GM12878 (cell line): Measurements from ENCODE around the gene MOCOS.

Source experiments
- ATF7 ChIP-seq: fragments of 450-650 bp; IDR thresholded peaks from 2 replicates; pipeline ENCODE4 v1.6.1; 2016; ENCODE audit warnings: low read depth, mild to moderate bottlenecking
- CHD1 ChIP-seq: IDR thresholded peaks from 2 replicates; pipeline ENCODE4 v1.6.1; 2012; ENCODE audit warnings: low read depth, low read length, improper control_type of control experiment
- NFYA ChIP-seq: IDR thresholded peaks from 2 replicates; pipeline ENCODE4 v1.6.1; 2011; ENCODE audit warnings: low read depth, mild to moderate bottlenecking, low read length, improper control_type of control experiment, borderline replicate concordance
- RFX5 ChIP-seq: IDR thresholded peaks from 2 replicates; pipeline ENCODE4 v1.6.1; 2011; ENCODE audit warnings: low read depth, low read length, improper control_type of control experiment
- SRF ChIP-seq, 2 experiments: IDR thresholded peaks; 2 replicates each; pipeline ENCODE4 v1.6.1; 2011; ENCODE audit warnings: low read depth in 2 of 2, low read length in 2 of 2, mild to moderate bottlenecking in 1 of 2, moderate library complexity in 1 of 2
- TF ChIP-seq, protein P1 (sequence below): fragments of 150-350 bp; IDR thresholded peaks from 2 replicates; pipeline ENCODE4 v1.6.1; 2016; ENCODE audit warnings: low read depth, low read length
- TF ChIP-seq, protein P2 (sequence below): IDR thresholded peaks from 2 replicates; pipeline ENCODE4 v1.6.1; 2011; ENCODE audit warnings: borderline replicate concordance, low read depth, mild to moderate bottlenecking, moderate library complexity, low read length; ENCODE audit not compliant: insufficient read depth, poor library complexity, severe bottlenecking
- TF ChIP-seq, protein P3 (sequence below): fragments of 450-650 bp; formaldehyde crosslinking; IDR thresholded peaks from 2 replicates; pipeline ENCODE4 v1.5.0; 2022; ENCODE audit warnings: mild to moderate bottlenecking, missing genetic modification characterization
- TF ChIP-seq, protein P4 (sequence below): fragments of 450-650 bp; formaldehyde crosslinking; IDR thresholded peaks from 2 replicates; pipeline ENCODE4 v1.4.0; 2022; ENCODE audit warnings: mild to moderate bottlenecking, moderate library complexity

DNA sequence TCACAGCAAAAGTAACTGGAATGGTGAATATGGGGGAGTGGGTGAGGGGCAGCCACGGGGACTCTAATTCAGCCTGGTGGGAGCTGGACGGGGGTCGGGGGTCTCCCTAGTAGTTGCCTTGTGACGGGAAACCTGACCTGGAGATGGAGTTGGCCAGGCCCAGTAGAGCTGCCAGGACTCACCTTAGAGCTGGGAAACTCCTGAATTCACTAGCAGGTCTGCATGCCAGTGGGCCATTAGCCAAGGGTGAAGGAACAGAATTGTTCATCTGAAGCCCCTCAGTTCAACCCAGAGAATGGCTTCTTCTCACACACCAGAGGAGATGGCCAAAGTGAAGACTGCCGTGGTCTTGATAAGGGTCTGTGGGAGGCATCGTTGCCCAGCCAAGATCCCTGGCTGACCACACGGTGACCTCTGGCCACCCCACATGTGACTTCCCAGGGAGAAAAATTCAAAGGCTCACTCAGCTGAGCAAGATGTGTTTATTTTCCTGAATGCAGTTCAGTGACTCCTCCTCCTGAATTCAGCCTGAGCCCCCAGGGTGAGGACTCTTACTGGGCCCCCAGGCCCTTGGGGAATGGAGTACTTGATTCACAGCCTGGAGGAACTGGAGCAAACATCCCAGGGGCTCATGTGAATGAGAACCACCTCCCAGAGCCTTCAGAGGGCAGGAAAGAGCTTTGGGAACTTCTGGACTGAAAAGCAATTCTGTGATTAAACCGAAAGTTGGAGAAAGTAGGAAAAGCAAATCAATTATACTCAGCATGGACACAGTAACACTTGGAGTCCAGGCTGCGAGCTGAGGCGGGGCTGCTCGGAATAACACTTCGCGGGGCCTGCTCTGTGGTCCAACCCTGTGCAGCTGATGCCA lies 25.2 kb downstream of the MOCOS start:
- TF ChIP-seq ATF7, result no peak
- no peak for TF ChIP-seq RFX5
- TF ChIP-seq, protein P1, sequence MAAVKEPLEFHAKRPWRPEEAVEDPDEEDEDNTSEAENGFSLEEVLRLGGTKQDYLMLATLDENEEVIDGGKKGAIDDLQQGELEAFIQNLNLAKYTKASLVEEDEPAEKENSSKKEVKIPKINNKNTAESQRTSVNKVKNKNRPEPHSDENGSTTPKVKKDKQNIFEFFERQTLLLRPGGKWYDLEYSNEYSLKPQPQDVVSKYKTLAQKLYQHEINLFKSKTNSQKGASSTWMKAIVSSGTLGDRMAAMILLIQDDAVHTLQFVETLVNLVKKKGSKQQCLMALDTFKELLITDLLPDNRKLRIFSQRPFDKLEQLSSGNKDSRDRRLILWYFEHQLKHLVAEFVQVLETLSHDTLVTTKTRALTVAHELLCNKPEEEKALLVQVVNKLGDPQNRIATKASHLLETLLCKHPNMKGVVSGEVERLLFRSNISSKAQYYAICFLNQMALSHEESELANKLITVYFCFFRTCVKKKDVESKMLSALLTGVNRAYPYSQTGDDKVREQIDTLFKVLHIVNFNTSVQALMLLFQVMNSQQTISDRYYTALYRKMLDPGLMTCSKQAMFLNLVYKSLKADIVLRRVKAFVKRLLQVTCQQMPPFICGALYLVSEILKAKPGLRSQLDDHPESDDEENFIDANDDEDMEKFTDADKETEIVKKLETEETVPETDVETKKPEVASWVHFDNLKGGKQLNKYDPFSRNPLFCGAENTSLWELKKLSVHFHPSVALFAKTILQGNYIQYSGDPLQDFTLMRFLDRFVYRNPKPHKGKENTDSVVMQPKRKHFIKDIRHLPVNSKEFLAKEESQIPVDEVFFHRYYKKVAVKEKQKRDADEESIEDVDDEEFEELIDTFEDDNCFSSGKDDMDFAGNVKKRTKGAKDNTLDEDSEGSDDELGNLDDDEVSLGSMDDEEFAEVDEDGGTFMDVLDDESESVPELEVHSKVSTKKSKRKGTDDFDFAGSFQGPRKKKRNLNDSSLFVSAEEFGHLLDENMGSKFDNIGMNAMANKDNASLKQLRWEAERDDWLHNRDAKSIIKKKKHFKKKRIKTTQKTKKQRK, result no peak
- no peak for TF ChIP-seq NFYA
- TF ChIP-seq, protein P2, sequence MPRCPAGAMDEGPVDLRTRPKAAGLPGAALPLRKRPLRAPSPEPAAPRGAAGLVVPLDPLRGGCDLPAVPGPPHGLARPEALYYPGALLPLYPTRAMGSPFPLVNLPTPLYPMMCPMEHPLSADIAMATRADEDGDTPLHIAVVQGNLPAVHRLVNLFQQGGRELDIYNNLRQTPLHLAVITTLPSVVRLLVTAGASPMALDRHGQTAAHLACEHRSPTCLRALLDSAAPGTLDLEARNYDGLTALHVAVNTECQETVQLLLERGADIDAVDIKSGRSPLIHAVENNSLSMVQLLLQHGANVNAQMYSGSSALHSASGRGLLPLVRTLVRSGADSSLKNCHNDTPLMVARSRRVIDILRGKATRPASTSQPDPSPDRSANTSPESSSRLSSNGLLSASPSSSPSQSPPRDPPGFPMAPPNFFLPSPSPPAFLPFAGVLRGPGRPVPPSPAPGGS, result no peak
- no peak for TF ChIP-seq CHD1
- TF ChIP-seq, protein P3, sequence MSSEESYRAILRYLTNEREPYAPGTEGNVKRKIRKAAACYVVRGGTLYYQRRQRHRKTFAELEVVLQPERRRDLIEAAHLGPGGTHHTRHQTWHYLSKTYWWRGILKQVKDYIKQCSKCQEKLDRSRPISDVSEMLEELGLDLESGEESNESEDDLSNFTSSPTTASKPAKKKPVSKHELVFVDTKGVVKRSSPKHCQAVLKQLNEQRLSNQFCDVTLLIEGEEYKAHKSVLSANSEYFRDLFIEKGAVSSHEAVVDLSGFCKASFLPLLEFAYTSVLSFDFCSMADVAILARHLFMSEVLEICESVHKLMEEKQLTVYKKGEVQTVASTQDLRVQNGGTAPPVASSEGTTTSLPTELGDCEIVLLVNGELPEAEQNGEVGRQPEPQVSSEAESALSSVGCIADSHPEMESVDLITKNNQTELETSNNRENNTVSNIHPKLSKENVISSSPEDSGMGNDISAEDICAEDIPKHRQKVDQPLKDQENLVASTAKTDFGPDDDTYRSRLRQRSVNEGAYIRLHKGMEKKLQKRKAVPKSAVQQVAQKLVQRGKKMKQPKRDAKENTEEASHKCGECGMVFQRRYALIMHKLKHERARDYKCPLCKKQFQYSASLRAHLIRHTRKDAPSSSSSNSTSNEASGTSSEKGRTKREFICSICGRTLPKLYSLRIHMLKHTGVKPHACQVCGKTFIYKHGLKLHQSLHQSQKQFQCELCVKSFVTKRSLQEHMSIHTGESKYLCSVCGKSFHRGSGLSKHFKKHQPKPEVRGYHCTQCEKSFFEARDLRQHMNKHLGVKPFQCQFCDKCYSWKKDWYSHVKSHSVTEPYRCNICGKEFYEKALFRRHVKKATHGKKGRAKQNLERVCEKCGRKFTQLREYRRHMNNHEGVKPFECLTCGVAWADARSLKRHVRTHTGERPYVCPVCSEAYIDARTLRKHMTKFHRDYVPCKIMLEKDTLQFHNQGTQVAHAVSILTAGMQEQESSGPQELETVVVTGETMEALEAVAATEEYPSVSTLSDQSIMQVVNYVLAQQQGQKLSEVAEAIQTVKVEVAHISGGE (CRISPR knock-in tag), result no peak
- TF ChIP-seq, protein P4, sequence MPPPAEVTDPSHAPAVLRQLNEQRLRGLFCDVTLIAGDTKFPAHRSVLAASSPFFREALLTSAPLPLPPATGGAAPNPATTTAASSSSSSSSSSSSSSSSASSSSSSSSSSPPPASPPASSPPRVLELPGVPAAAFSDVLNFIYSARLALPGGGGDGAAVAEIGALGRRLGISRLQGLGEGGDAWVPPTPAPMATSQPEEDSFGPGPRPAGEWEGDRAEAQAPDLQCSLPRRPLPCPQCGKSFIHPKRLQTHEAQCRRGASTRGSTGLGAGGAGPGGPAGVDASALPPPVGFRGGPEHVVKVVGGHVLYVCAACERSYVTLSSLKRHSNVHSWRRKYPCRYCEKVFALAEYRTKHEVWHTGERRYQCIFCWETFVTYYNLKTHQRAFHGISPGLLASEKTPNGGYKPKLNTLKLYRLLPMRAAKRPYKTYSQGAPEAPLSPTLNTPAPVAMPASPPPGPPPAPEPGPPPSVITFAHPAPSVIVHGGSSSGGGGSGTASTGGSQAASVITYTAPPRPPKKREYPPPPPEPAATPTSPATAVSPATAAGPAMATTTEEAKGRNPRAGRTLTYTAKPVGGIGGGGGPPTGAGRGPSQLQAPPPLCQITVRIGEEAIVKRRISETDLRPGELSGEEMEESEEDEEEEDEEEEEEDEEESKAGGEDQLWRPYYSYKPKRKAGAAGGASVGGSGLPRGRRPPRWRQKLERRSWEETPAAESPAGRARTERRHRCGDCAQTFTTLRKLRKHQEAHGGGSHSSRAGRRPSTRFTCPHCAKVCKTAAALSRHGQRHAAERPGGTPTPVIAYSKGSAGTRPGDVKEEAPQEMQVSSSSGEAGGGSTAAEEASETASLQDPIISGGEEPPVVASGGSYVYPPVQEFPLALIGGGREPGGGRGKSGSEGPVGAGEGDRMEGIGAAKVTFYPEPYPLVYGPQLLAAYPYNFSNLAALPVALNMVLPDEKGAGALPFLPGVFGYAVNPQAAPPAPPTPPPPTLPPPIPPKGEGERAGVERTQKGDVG (CRISPR knock-in tag), result no peak
- TF ChIP-seq SRF (IDR thresholded peaks at IDR 0.05; ENCODE audit: low read depth in 2 of 2, low read length in 2 of 2), result no peak
